Calu3 (cell line): ENCODE data around the gene DNAJC17. TPM values are rescaled to one million over a fixed set of nuclear protein-coding genes. Genes with fewer than 3 reads are reported as not detected.

Experiments used
- BruUV-seq: library from RNA; stranded (reverse); fragments of 400-500 nt; replicated peaks from 2 replicates; lab custom pipeline; 2021; lab: Mats Ljungman, UMichigan
- CTCF ChIA-PET: fragments of 300-600 bp; sonication (Branson Sonifier 250); formaldehyde crosslinking; loops from one replicate; lab custom pipeline; 2022; ENCODE audit warnings: antibody characterized with exemption; lab: Charles Lee
- DNase-seq: peaks from one replicate; pipeline ENCODE4 v3.0.0; 2022
- H3K27ac Mint-ChIP-seq: one replicate; pipeline ENCODE4 v1.8.0; 2022; ENCODE audit warnings: mixed read lengths; ENCODE audit not compliant: unreplicated experiment
- H3K27me3 Mint-ChIP-seq: one replicate; pipeline ENCODE4 v1.8.0; 2022; ENCODE audit warnings: mixed read lengths; ENCODE audit not compliant: unreplicated experiment
- H3K36me3 Mint-ChIP-seq: one replicate; pipeline ENCODE4 v1.8.0; 2022; ENCODE audit warnings: mild to moderate bottlenecking, moderate library complexity, mixed read lengths; ENCODE audit not compliant: insufficient read depth, unreplicated experiment
- H3K4me1 Mint-ChIP-seq: one replicate; pipeline ENCODE4 v1.8.0; 2022; ENCODE audit warnings: mild to moderate bottlenecking, low read depth, mixed read lengths; ENCODE audit not compliant: unreplicated experiment
- H3K4me3 Mint-ChIP-seq: one replicate; pipeline ENCODE4 v1.8.0; 2022; ENCODE audit warnings: mild to moderate bottlenecking, low read depth, moderate library complexity, mixed read lengths; ENCODE audit not compliant: unreplicated experiment
- H3K9me3 Mint-ChIP-seq: one replicate; pipeline ENCODE4 v1.8.0; 2022; ENCODE audit warnings: low read depth, mixed read lengths; ENCODE audit not compliant: unreplicated experiment
- intact Hi-C: fragments of 100-400 bp; cut with micrococcal nuclease; formaldehyde crosslinking; loops from one replicate; pipeline ENCODE4 v1.10.0; 2022; ENCODE audit not compliant: unreplicated experiment
- total RNA-seq: library from RNA; stranded (reverse); gene quantifications from 2 replicates; pipeline ENCODE4 v1.2.3, GENCODE V29; 2022
- TF ChIP-seq, protein P1 (sequence below): fragments of 200-600 bp; IDR thresholded peaks from one replicate; pipeline ENCODE4 v1.8.0; 2022; ENCODE audit warnings: antibody characterized with exemption; ENCODE audit not compliant: unreplicated experiment

Gene DNAJC17
- total RNA-seq, 1 experiment from 2014 or later = 17.4 TPM

- intact Hi-C loops = loop anchor here (5.0 kb wide), 1 partner anchor 57 kb away; no protein-coding TSS in a partner anchor
- TSS peak; percentile 44 for BruUV-seq
- TF ChIP-seq, protein P1, sequence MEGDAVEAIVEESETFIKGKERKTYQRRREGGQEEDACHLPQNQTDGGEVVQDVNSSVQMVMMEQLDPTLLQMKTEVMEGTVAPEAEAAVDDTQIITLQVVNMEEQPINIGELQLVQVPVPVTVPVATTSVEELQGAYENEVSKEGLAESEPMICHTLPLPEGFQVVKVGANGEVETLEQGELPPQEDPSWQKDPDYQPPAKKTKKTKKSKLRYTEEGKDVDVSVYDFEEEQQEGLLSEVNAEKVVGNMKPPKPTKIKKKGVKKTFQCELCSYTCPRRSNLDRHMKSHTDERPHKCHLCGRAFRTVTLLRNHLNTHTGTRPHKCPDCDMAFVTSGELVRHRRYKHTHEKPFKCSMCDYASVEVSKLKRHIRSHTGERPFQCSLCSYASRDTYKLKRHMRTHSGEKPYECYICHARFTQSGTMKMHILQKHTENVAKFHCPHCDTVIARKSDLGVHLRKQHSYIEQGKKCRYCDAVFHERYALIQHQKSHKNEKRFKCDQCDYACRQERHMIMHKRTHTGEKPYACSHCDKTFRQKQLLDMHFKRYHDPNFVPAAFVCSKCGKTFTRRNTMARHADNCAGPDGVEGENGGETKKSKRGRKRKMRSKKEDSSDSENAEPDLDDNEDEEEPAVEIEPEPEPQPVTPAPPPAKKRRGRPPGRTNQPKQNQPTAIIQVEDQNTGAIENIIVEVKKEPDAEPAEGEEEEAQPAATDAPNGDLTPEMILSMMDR = no peak
- no peaks in the 10 kb centered on the region for H3K9me3 Mint-ChIP-seq
- H3K27ac Mint-ChIP-seq = peak overlapping the region; percentile 60
- CTCF ChIA-PET = interaction anchor here (1.2 kb wide), 1 partner anchor 47 kb away, joined by 3 read pairs; no protein-coding TSS in a partner anchor
- no peak for DNase-seq
- H3K36me3 Mint-ChIP-seq = peaks cover 41% of the 10 kb centered on the region
- H3K4me3 Mint-ChIP-seq = peak overlapping the region; percentile 79
- H3K4me1 Mint-ChIP-seq = peaks cover 10% of the 10 kb centered on the region
- no peaks in the 10 kb centered on the region for H3K27me3 Mint-ChIP-seq
Observed at GRCh38 chr15:40844696-40845030, 37.4 kb upstream of the DNAJC17 start.

DNA sequence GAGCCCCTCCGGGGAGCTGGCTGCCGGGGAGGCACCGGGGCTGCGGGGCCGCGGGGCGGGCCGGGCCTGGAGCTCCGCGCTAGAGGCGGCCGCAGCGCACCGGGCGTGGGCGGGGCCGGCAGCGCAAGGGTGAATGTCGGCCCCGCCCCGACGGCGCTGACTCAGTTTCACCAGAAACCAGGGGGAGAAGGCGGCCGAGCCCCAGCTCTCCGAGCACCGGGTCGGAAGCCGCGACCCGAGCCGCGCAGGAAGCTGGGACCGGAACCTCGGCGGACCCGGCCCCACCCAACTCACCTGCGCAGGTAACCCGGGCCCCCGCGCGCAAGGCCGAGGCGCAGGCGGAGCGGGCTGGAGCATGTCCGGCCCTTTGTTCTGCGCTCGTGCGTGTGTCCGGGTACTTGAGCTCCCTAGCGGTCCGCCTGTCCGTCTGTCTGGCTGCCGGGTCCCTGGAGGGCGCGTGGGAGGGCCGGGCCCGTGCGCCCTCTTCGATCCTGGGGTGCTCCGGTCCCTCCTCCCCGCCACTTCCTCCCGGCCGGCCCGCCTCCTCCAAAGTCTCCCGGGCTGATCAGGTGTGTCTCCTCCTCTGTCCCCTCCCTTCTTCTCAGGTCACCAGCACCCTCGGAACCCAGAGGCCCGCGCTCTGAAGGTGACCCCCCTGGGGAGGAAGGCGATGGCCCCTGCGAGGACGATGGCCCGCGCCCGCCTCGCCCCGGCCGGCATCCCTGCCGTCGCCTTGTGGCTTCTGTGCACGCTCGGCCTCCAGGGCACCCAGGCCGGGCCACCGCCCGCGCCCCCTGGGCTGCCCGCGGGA lies 36.8 kb upstream of the DNAJC17 start, which contains the start of gene SPINT1:
SPINT1 (plus strand) TSS at position 164 of the 811 bp plus-strand sequence; CDS start at position 671, 507 bp downstream.
- Mint-ChIP-seq H3K4me1 (peaks cover 10% of the 10 kb centered on the region), H3K36me3 (peaks cover 37% of the 10 kb centered on the region), H3K27me3 (no peaks in the 10 kb centered on the region), H3K4me3 (peak within 1 kb of the TSS; percentile 79), H3K27ac (peak within 1 kb of the TSS; percentile 60), H3K9me3 (no peaks in the 10 kb centered on the region)
- peak; percentile 62 for DNase-seq
- intact Hi-C loops = no loop called here
- BruUV-seq = no TSS peak
- CTCF ChIA-PET = interaction anchor here (0.5 to 1.5 kb wide), 5 partner anchors 14 to 56 kb away, joined by 3 to 6 read pairs (median 5); no protein-coding TSS in a partner anchor
- TF ChIP-seq, protein P1 = no peak

GRCh38 chr15:40843261-40843884 lies 36.1 kb upstream of the DNAJC17 start:
- intact Hi-C loops = no loop called here
- CTCF ChIA-PET = interaction anchor here (0.5 to 1.5 kb wide), 5 partner anchors 15 to 56 kb away, joined by 3 to 6 read pairs (median 5); no protein-coding TSS in a partner anchor
- no peaks in the 10 kb centered on the region for H3K9me3 Mint-ChIP-seq
- H3K36me3 Mint-ChIP-seq = peaks cover 37% of the 10 kb centered on the region
- peaks cover 9% of the 10 kb centered on the region for H3K4me1 Mint-ChIP-seq
- no TSS peak for BruUV-seq
- H3K4me3 Mint-ChIP-seq = peak overlapping the region; percentile 79
- no peak overlapping the region for H3K27ac Mint-ChIP-seq
- no peaks in the 10 kb centered on the region for H3K27me3 Mint-ChIP-seq
- TF ChIP-seq, protein P1 = no peak
- DNase-seq = no peak

GRCh38 chr15:40841741-40842140 lies 34.5 kb upstream of the DNAJC17 start:
- CTCF ChIA-PET = no interaction called here
- intact Hi-C loops = no loop called here
- no peak for DNase-seq
- H3K4me1 Mint-ChIP-seq = no peaks in the 10 kb centered on the region
- H3K9me3 Mint-ChIP-seq = no peaks in the 10 kb centered on the region
- no TSS peak for BruUV-seq
- H3K27ac Mint-ChIP-seq = no peak overlapping the region
- no peak overlapping the region for H3K4me3 Mint-ChIP-seq
- H3K27me3 Mint-ChIP-seq = no peaks in the 10 kb centered on the region
- H3K36me3 Mint-ChIP-seq = peaks cover 33% of the 10 kb centered on the region
- TF ChIP-seq, protein P1 = no peak
